ENCODE data around the gene ZNF532.
"Not testable (repeated sequence)": the region's sequence is repeated elsewhere in the genome, so short reads cannot be mapped to it uniquely, and the experiment has no call there.

Gene ZNF532
- total RNA-seq: 2.9 to 8.8 (median 6.7) reads per million in 18 experiments

GRCh38 chr18:58864146-58865032, at the start of gene ZNF532:
TSS of gene ZNF532 (plus strand) at chr18:58864877. CDS start in a region left out here.
- DNase-seq: no peak

- no peak for DNase-seq
Observed at GRCh38 chr18:58819051-58819450, 45.6 kb upstream of the ZNF532 start.

DNA sequence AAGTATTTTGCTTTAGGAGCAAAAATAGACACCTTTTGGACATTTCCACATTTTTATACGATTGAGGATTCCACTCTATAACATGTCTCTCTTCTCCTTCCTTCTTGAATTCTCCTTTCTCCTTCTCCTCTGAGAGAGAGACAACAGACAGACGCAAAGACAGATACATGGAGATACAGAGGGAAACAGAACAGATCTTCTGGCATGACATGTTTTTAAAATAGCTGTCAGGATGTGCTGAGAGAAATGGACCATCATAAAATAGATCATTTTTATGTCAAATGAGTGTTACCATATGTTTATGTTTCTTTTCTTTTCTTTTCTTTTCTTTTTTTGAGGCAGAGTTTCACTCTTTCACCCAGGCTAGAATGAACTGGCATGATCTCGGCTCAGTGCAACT, 44.4 kb upstream of the ZNF532 start:
- DNase-seq: no peak

GRCh38 chr18:58822944-58823343, 41.7 kb upstream of the ZNF532 start:
- DNase-seq: no peak

GRCh38 chr18:58823412-58823811, 41.3 kb upstream of the ZNF532 start:
- DNase-seq: no peak

DNA sequence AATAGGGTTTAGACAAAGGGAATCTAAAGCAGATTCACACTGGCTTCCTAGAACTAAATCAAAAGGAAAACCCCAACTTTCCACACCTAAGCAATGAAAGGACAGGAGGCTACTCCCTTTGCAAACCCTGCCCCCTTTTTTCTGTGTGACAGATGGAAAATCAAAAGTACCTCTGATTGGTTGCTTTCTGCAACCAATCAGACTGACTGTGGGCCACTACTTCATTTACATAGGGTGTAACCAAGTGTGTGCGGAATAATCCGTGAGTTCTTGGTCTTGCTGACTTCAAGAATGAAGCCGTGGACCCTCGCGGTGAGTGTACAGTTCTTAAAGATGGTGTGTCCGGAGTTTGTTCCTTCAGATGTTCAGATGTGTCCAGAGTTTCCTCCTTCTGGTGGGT, 37.8 kb upstream of the ZNF532 start:
- DNase-seq: not testable (repeated sequence)

DNA sequence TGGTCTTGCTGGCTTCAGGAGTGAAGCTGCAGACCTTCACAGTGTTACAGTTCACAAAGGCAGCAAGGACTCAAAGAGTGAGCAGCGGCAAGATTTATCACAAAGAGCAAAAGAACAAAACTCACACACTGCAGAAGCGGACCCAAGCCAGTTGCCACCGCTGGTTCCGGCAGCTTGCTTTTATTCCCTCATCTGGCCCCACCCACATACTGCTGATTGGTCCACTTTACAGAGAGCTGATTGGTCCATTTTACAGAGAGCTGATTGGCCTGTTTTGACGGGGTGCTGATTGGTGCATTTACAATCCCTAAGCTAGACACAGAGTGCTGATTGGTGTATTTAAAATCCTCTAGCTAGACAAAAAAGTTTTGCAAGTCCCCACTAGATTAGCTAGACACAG, 37.2 kb upstream of the ZNF532 start:
- no peak for DNase-seq

- no peak for DNase-seq
Observed at GRCh38 chr18:58827886-58828285, 36.8 kb upstream of the ZNF532 start.

DNA sequence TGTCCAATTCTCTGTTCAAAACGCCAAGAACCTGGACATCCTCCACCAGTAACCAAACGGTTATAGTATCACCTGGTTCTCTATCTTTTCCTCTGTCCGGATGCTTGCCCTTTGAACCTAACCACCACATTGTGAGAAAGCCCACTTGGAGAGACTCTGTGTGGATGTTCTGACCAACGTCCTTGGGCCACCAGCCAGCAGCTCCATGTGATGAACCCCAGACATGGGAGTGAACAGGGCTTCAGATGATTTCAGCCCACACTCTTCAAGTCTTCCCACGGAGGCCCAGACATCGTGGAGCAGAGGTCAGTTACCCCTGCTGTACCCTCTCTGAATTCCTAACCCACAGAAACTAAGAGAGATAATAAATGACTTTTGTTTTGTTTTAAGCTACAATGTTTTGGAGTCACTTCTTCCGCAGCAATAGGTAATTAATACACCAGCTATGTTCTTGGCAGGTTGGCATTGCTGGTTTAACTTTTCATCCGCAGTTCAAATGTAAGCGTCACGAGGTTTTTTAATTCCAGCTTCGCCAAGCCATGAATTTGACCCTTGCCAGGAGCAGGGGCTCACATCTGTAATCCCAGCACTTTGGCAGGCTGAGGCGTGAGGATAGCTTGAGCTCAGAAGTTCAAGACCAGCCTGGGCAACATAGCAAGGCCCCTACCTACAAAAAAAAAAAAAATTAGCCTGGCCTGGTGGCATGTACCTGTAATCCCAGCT, 36.1 kb upstream of the ZNF532 start:
- peak in 1 of 2 donors; percentile 18 for DNase-seq

DNA sequence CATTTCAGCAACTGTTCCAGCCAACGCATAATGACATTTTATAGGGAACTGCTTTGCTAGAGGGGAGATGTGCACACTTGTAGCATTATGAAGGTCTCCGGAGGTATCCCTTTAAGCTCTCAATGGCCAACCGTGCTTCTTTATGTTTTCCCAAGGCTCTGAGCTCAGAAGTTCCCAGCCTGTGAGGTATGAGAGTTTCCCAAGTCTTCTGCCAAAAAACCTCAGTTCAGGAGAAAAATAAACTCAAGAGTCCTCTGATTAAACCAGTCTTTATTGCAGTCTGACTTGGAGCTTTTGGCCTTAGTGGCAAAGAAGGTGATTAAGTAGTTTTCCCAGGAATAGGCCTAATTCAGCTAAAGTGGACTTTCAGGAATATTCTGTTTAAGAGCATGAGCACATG, 35.4 kb upstream of the ZNF532 start:
- no peak for DNase-seq

DNA sequence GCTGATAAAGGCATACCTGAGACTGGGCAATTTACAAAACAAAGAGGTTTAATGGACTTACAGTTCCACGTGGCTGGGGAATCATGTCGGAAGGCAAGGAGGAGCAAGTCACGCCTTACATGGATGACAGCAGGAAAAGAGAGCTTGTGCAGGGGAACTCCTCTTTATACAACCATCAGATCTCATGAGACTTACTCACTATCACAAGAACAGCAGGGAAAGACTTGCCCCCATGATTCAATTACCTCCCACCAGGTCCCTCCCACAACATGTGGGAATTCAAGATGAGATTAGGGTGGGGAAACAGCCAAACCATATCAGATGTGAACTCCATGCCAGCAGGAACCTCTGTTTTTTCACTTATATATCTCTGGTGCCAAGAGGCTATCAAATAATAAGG, 34.8 kb upstream of the ZNF532 start:
- peak; percentile 28 to 64 for DNase-seq

DNA sequence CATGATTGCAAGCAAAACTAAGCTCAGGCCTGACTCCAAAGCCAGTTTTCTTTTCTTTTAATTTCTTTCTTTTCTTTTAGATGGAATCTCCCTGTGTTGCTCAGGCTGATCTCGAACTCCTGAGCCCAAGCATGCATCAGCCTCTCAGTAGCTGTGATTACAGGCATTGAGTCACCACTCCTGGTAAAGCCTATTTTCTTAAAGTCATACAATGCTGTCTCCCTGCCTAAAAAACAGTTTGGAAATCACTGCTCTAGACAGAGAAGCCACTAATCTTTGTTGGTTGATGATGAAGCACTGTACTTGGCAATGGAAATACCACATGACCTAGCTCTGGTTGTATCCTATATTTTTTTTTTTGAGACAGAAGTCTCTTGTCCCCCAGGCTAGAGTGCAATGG, 33.1 kb upstream of the ZNF532 start:
- DNase-seq: peak in 1 of 2 donors; percentile 28

- no peak for DNase-seq
Observed at GRCh38 chr18:58838165-58838860, 26.4 kb upstream of the ZNF532 start.

GRCh38 chr18:58838946-58839345, 25.7 kb upstream of the ZNF532 start:
- DNase-seq: no peak

- DNase-seq: no peak
Observed at GRCh38 chr18:58842978-58843687, 21.5 kb upstream of the ZNF532 start.

GRCh38 chr18:58843688-58844035, 21.0 kb upstream of the ZNF532 start:
- no peak for DNase-seq

GRCh38 chr18:58844871-58845270, 19.8 kb upstream of the ZNF532 start:
- no peak for DNase-seq

GRCh38 chr18:58845928-58846724, 18.6 kb upstream of the ZNF532 start:
- no peak for DNase-seq

DNA sequence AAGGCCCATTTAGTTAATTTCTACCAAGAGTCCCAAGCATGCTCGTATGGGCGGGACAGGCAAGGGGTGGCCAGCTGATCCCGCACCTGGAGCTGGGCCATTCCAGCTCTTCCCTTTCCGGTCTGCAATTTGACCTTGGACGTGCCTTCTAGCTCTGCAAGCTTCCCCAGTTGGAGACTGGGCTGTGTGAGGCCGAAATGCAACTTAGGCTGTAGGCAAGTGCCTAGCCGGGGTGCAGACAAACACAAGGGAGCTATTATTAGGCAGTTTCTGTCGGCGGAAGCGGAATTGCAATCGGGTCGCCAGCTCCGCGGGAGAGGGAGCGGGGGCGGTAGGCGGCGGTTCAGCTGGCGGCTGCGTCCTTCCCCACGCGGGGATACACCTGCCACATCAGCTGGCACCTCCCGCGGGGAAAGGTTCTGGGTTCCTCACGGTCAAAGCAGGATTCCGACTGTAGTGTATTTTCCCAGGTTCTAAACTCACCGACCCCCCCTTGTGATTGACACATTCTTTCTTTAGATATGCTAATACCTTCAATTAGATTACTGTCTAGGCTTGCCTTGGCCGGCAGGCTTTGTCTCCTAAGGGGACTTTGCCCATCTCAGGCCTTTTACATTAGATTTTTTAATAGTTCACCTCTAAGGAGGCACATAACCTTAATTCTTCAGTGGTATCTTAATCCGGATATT, 17.1 kb upstream of the ZNF532 start:
- peak; percentile 34 to 57 for DNase-seq

GRCh38 chr18:58848685-58849084, 16.0 kb upstream of the ZNF532 start:
- peak in 1 of 2 donors; percentile 6 for DNase-seq

All from inflammatory macrophage (primary cell).